ENCODE measurements around the gene CFAP73.

The CFAP73 gene

DNA sequence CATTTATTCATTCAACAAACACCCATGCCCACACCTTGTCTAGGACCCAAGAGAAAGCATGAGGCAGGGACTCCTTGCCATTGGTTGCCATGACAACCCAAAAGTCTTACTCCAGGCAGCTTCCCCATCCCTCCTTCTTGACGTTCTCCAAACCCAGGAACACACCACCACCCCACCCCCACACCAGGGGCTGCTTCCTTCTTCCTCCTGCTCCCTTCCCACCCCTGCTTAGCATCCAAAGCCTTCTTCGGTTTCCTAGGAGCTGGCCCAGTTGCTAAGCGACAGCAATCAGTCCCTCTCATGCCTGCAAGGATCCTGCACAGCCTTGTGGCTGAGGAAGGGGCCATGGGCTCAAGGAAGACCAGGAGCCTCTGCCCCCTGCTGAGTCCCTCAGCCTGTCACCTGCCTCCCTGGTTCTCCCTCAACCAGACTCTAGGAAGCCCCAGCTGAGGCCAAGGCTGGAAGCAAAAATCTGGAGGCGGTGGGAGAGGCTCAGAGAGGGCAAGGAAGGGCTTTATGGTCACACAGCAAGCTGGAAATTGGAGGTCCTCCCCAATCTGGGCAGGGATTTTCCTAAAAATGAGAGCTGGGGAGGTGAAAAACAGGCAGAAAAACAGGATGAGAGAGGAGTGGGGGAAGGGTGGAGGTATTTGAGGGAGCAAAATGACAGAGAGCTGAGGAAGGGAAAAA is 29.4 kb upstream of the CFAP73 start:
- no peak overlapping the region for H3K27ac ChIP-seq (ENCODE audit: low read depth in 2 of 2, low read length in 2 of 2)
- H3K9ac ChIP-seq (ENCODE audit: low read depth in 1 of 2, low read length in 2 of 2), result no peak overlapping the region
- H3K4me3 ChIP-seq (ENCODE audit: low read length in 2 of 2), result no peak overlapping the region
- no peaks in the 10 kb centered on the region for H3K27me3 ChIP-seq (ENCODE audit: control insufficient read depth in 2 of 2, insufficient read depth in 2 of 2, low read length in 2 of 2)
- H3K36me3 ChIP-seq (ENCODE audit: control insufficient read depth in 2 of 2, insufficient read depth in 2 of 2, low read length in 2 of 2), result no peaks in the 10 kb centered on the region
- H3K4me1 ChIP-seq (ENCODE audit: control insufficient read depth in 2 of 2, insufficient read depth in 2 of 2, low read length in 2 of 2), result no peaks in the 10 kb centered on the region
- H3K9me3 ChIP-seq (ENCODE audit: control insufficient read depth in 2 of 2, low read length in 2 of 2), result no peaks in the 10 kb centered on the region

DNA sequence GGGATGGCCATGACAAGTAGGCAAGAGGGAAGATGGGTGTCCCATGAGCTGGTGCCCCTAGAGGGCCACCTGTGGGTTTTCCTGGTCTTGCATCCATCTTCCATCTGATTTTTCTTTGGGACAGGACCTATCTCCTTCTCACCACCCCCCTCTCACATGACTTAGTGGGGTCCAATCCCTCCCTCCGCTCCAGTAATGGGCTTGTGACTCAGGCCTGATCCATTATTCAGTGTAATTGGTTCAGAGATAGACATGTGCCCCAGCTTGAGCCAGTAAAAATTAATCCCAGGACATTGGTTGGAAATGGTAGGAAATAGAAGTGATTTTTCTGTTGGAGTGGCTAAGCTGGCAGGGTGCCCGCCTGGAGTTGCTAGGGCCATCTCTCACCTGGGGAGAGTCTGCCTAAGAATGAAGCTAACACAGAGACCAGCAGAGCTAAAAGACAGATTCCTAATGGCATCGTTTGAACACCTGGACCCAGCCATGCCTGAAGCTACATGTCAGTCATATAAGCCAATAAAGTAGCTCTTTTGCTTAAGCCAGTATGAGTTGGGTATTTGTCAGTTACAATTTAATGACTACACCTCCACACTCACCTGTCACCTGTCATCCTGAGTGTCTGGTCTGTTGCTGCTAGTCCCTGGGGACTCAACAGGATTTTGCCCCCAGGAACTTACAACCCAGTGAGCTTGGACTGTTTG is 28.7 kb upstream of the CFAP73 start:
- Histone ChIP-seq H3K9ac (ENCODE audit: low read depth in 1 of 2, low read length in 2 of 2) (no peak overlapping the region), H3K27me3 (ENCODE audit: control insufficient read depth in 2 of 2, insufficient read depth in 2 of 2, low read length in 2 of 2) (no peaks in the 10 kb centered on the region), H3K4me3 (ENCODE audit: low read length in 2 of 2) (no peak overlapping the region), H3K27ac (ENCODE audit: low read depth in 2 of 2, low read length in 2 of 2) (no peak overlapping the region), H3K36me3 (ENCODE audit: control insufficient read depth in 2 of 2, insufficient read depth in 2 of 2, low read length in 2 of 2) (no peaks in the 10 kb centered on the region), H3K9me3 (ENCODE audit: control insufficient read depth in 2 of 2, low read length in 2 of 2) (no peaks in the 10 kb centered on the region), H3K4me1 (ENCODE audit: control insufficient read depth in 2 of 2, insufficient read depth in 2 of 2, low read length in 2 of 2) (no peaks in the 10 kb centered on the region)

DNA sequence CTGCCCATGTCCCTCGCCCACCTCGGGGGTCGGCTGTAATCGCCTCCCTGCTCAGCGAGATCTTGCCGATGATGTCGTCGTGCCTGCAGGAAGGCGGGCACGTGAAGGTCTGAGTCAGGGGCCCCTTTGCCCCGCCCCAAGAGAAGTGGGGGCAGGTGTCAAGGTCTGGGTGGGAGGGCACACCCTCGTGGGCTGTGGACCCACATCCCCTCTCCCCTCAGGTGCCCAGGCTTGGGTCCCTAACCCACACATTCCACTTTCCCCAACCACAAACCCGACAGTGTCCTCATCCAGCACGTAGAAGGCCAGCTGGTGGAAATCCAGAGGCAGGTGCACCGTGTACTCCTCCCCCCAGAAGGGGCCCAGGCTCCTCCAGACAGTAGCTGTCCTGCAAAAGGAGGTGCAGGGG is 21.7 kb upstream of the CFAP73 start:
- no peaks in the 10 kb centered on the region for H3K9me3 ChIP-seq (ENCODE audit: control insufficient read depth in 2 of 2, low read length in 2 of 2)
- H3K4me1 ChIP-seq (ENCODE audit: control insufficient read depth in 2 of 2, insufficient read depth in 2 of 2, low read length in 2 of 2), result no peaks in the 10 kb centered on the region
- no peak overlapping the region for H3K4me3 ChIP-seq (ENCODE audit: low read length in 2 of 2)
- no peak overlapping the region for H3K27ac ChIP-seq (ENCODE audit: low read depth in 2 of 2, low read length in 2 of 2)
- H3K27me3 ChIP-seq (ENCODE audit: control insufficient read depth in 2 of 2, insufficient read depth in 2 of 2, low read length in 2 of 2), result no peaks in the 10 kb centered on the region
- H3K9ac ChIP-seq (ENCODE audit: low read depth in 1 of 2, low read length in 2 of 2), result no peak overlapping the region
- no peaks in the 10 kb centered on the region for H3K36me3 ChIP-seq (ENCODE audit: control insufficient read depth in 2 of 2, insufficient read depth in 2 of 2, low read length in 2 of 2)

DNA sequence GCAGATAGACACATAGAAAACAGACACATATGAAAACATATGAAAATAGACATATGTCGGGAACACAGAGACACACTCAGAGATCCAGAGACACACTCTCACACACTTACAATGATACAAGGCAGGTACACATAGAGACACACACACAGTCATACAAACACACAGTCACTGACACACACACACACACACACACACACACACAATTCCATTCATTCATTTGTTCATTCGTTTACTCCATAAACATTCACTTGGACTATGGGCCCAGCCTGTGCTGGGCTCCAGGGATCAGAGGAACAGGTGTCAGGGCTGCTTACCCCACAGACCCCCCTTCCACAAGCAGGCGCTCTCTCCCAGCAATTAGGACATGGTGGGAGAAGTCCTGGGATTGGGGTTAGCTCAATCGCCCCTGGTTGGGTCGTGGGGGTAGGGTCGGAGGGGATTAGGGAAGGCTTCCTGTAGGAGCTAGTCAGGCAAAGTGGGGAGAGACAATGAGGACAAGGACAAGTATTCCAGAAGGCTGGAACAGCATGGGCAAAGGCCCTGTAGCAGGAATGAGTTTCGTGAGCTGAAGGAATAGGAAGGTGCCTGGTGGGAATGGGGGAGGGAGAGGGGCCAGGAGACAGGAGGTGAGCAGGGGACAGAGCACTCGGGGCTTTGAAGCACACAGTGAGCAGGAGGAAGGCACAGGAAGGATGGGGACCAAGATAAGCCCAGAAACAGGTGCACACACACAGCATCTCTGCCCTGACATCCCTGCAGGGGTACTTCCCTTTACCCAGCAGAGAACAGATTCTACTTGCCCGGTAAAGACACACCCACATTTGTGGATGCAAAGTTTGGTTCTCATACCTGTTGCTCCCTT is 20.5 kb upstream of the CFAP73 start:
- Histone ChIP-seq H3K27ac (ENCODE audit: low read depth in 2 of 2, low read length in 2 of 2) (no peak overlapping the region), H3K4me1 (ENCODE audit: control insufficient read depth in 2 of 2, insufficient read depth in 2 of 2, low read length in 2 of 2) (no peaks in the 10 kb centered on the region), H3K9ac (ENCODE audit: low read depth in 1 of 2, low read length in 2 of 2) (no peak overlapping the region), H3K27me3 (ENCODE audit: control insufficient read depth in 2 of 2, insufficient read depth in 2 of 2, low read length in 2 of 2) (no peaks in the 10 kb centered on the region), H3K36me3 (ENCODE audit: control insufficient read depth in 2 of 2, insufficient read depth in 2 of 2, low read length in 2 of 2) (no peaks in the 10 kb centered on the region), H3K9me3 (ENCODE audit: control insufficient read depth in 2 of 2, low read length in 2 of 2) (no peaks in the 10 kb centered on the region), H3K4me3 (ENCODE audit: low read length in 2 of 2) (no peak overlapping the region)

DNA sequence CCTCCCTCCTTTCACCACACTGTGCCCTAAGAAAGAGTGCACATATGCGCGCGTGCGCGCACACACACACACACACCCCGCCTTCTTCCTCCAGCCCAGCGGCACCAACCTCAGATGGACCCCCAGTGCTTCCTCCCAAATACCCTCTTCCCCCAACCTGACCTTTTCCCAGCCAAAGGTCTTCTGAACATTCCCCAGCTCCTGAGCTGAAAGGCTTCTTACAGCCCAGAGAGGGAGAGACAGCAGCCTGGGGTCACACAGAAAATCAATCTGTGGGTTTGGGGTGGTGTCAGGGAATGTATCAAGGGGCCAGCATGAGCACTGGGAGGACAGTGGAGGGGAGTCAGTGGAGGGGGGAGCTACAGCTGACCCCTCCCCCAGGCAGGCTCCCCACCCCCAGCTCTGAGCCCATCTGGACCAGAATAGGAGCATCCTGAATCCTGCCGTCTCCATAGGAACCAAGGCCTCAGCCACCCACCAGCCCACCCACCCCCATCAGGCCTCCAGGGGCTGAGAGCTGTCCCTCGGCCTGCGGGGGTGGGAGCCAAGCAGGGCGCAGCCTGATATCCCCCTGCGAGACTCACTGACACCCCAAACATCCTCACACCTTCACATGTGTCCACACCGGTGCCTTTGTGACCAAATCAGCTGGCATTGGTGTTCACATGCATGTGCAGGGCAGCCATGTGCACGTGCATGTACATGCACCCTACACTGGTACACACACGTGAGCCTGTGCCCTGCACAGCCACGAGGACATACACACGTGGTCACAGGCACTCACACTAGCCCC is 19.7 kb upstream of the CFAP73 start:
- Histone ChIP-seq H3K27me3 (ENCODE audit: control insufficient read depth in 2 of 2, insufficient read depth in 2 of 2, low read length in 2 of 2) (no peaks in the 10 kb centered on the region), H3K9me3 (ENCODE audit: control insufficient read depth in 2 of 2, low read length in 2 of 2) (no peaks in the 10 kb centered on the region), H3K4me3 (ENCODE audit: low read length in 2 of 2) (no peak overlapping the region), H3K27ac (ENCODE audit: low read depth in 2 of 2, low read length in 2 of 2) (no peak overlapping the region), H3K36me3 (ENCODE audit: control insufficient read depth in 2 of 2, insufficient read depth in 2 of 2, low read length in 2 of 2) (no peaks in the 10 kb centered on the region), H3K4me1 (ENCODE audit: control insufficient read depth in 2 of 2, insufficient read depth in 2 of 2, low read length in 2 of 2) (peaks cover 0 to 4% of the 10 kb centered on the region in 2 donors), H3K9ac (ENCODE audit: low read depth in 1 of 2, low read length in 2 of 2) (no peak overlapping the region)

DNA sequence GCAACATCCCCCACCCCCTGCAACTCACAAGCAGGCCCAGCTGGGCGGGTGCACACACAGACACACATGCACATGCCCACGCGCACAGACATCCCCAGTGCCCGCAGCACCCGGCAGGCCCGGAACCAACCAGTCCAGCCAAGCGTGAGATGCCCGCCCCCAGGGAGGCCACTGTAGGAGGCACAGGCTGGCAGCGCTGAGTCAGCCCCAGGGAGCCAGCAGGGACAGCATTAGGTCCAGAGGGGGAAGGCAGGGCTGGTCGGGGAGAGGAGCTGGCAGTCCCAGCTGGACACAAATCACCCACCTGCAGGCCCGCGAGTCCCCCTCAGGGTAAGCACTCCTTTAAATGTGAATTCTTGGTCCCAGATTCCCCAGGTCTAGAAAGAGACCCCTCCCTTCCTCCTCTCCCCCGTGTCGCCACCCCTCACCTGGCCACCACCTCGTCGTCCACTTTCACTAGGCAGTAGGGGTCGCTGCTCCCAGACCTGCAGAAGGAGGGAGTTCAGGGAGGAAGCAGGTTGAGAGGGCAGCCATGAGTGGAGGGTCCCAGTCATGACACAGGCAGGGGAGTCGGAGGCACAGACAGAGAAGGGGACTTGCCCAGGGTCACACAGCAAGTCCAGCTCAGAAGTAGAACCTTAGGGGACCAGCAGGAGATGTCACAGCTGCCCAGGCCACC is 18.9 kb upstream of the CFAP73 start:
- Histone ChIP-seq H3K27ac (ENCODE audit: low read depth in 2 of 2, low read length in 2 of 2) (no peak overlapping the region), H3K4me1 (ENCODE audit: control insufficient read depth in 2 of 2, insufficient read depth in 2 of 2, low read length in 2 of 2) (peaks cover 0 to 5% of the 10 kb centered on the region in 2 donors), H3K9ac (ENCODE audit: low read depth in 1 of 2, low read length in 2 of 2) (no peak overlapping the region)

DNA sequence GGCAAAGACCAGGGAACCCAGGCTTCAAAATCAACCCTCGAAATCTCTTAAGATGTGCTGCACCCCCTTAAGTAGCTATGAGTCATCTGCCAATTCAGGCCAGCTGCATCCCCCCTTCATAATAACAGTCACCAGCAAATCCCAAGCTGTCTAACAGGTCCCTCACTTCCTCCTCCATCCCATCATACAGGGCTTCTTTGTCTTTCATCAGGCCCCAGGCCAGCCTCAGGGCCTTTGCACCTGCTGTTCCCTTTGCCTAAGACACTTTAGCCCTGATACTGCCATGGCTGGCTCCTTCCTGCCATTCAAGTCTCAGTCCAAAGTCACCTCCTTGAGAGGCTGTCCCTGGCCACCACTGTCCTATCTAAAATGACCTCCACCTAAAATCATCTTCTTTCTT is 18.0 kb upstream of the CFAP73 start:
- no peak overlapping the region for H3K27ac ChIP-seq (ENCODE audit: low read depth in 2 of 2, low read length in 2 of 2)
- no peak overlapping the region for H3K9ac ChIP-seq (ENCODE audit: low read depth in 1 of 2, low read length in 2 of 2)
- H3K9me3 ChIP-seq (ENCODE audit: control insufficient read depth in 2 of 2, low read length in 2 of 2), result no peaks in the 10 kb centered on the region
- no peak overlapping the region for H3K4me3 ChIP-seq (ENCODE audit: low read length in 2 of 2)
- H3K36me3 ChIP-seq (ENCODE audit: control insufficient read depth in 2 of 2, insufficient read depth in 2 of 2, low read length in 2 of 2), result no peaks in the 10 kb centered on the region
- no peaks in the 10 kb centered on the region for H3K27me3 ChIP-seq (ENCODE audit: control insufficient read depth in 2 of 2, insufficient read depth in 2 of 2, low read length in 2 of 2)
- H3K4me1 ChIP-seq (ENCODE audit: control insufficient read depth in 2 of 2, insufficient read depth in 2 of 2, low read length in 2 of 2), result peaks cover 7 to 13% of the 10 kb centered on the region in 2 donors

More for the DNA sequence above, 18.9 kb upstream of the CFAP73 start:
- Histone ChIP-seq H3K27me3 (ENCODE audit: control insufficient read depth in 2 of 2, insufficient read depth in 2 of 2, low read length in 2 of 2) (no peaks in the 10 kb centered on the region), H3K9me3 (ENCODE audit: control insufficient read depth in 2 of 2, low read length in 2 of 2) (no peaks in the 10 kb centered on the region), H3K36me3 (ENCODE audit: control insufficient read depth in 2 of 2, insufficient read depth in 2 of 2, low read length in 2 of 2) (no peaks in the 10 kb centered on the region), H3K4me3 (ENCODE audit: low read length in 2 of 2) (no peak overlapping the region)

DNA sequence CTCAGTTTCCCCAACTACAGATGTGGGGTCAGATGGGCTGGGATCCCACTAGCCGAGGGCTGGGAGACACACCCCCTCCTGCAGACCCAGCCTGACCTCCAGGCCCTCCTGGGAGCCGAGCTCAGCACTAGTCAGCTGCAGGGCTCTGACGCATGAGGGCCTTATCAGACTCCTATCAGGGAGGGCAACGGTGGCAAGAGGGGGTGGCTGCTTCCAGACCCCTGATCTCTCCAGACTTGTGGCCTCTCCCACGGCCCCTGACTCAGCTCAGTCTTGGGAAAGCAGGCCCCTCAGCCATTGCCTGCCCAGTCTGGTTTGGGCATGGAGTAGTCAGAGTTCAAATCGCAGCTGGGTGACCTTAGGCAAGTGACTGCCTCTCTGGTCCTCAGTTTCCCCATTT is 16.5 kb upstream of the CFAP73 start:
- Histone ChIP-seq H3K9me3 (ENCODE audit: control insufficient read depth in 2 of 2, low read length in 2 of 2) (no peaks in the 10 kb centered on the region), H3K36me3 (ENCODE audit: control insufficient read depth in 2 of 2, insufficient read depth in 2 of 2, low read length in 2 of 2) (no peaks in the 10 kb centered on the region), H3K27ac (ENCODE audit: low read depth in 2 of 2, low read length in 2 of 2) (no peak overlapping the region), H3K4me1 (ENCODE audit: control insufficient read depth in 2 of 2, insufficient read depth in 2 of 2, low read length in 2 of 2) (peaks cover 9 to 19% of the 10 kb centered on the region in 2 donors), H3K9ac (ENCODE audit: low read depth in 1 of 2, low read length in 2 of 2) (no peak overlapping the region), H3K27me3 (ENCODE audit: control insufficient read depth in 2 of 2, insufficient read depth in 2 of 2, low read length in 2 of 2) (no peaks in the 10 kb centered on the region), H3K4me3 (ENCODE audit: low read length in 2 of 2) (no peak overlapping the region)

DNA sequence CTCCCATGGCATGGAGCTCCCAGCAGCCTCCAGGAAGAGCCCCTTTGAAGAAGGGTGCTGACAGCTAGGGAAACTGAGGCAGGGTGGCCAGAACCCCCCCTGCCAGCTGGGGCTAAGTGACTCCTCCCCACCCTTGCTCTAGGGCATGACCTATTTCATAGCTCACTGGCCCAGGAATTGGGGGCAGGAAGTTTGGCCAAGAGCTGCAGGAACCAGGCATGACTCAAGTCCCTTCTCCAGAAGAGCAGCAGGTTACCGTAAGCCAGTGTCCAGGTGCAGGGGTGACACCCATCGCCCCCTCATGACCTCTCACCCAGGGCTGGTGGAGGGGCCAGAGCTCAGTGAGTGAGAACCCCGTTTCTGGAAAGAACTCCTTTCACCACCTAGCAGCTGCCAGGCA is 15.9 kb upstream of the CFAP73 start:
- no peak overlapping the region for H3K27ac ChIP-seq (ENCODE audit: low read depth in 2 of 2, low read length in 2 of 2)
- H3K27me3 ChIP-seq (ENCODE audit: control insufficient read depth in 2 of 2, insufficient read depth in 2 of 2, low read length in 2 of 2), result no peaks in the 10 kb centered on the region
- H3K36me3 ChIP-seq (ENCODE audit: control insufficient read depth in 2 of 2, insufficient read depth in 2 of 2, low read length in 2 of 2), result no peaks in the 10 kb centered on the region
- H3K4me3 ChIP-seq (ENCODE audit: low read length in 2 of 2), result no peak overlapping the region
- no peak overlapping the region for H3K9ac ChIP-seq (ENCODE audit: low read depth in 1 of 2, low read length in 2 of 2)
- no peaks in the 10 kb centered on the region for H3K9me3 ChIP-seq (ENCODE audit: control insufficient read depth in 2 of 2, low read length in 2 of 2)
- H3K4me1 ChIP-seq (ENCODE audit: control insufficient read depth in 2 of 2, insufficient read depth in 2 of 2, low read length in 2 of 2), result peaks cover 9 to 19% of the 10 kb centered on the region in 2 donors

All from mucosa of rectum (tissue), 2 donors.